CD8-positive, alpha-beta memory T cell (primary cell): ENCODE data around the gene TRMU. TPM values are rescaled to one million over a fixed set of nuclear protein-coding genes. Genes with fewer than 3 reads are reported as not detected.
A peak's percentile ranks its signal among the peaks of the same experiment; 100 is the strongest.

Source experiments
- CTCF ChIA-PET: fragments of 350-600 bp; sonication (Branson Sonifier 250); formaldehyde crosslinking; loops from one replicate; lab custom pipeline; 2021; ENCODE audit warnings: antibody characterized with exemption; lab: Charles Lee
- POLR2A ChIA-PET: fragments of 350-600 bp; sonication (Branson Sonifier 250); formaldehyde crosslinking; loops from one replicate; lab custom pipeline; 2021; ENCODE audit warnings: antibody characterized with exemption; lab: Charles Lee
- DNase-seq, 5 donors: peaks; one replicate each; pipeline versions ENCODE4 v3.0.0 to v3.0.0-alpha.2; 2020 to 2022; ENCODE audit warnings: mixed read lengths in 1 of 5
- H3K27ac ChIP-seq: one replicate; pipeline ENCODE4 v1.7.0; 2013; ENCODE audit warnings: low read depth, mild to moderate bottlenecking, low read length, moderate library complexity
- H3K27me3 ChIP-seq: 2 replicates; pipeline ENCODE4 v1.7.0; 2013; ENCODE audit warnings: low read length, mild to moderate bottlenecking; ENCODE audit not compliant: insufficient read depth, poor library complexity, severe bottlenecking
- H3K36me3 ChIP-seq: 2 replicates; pipeline ENCODE4 v1.7.0; 2013; ENCODE audit warnings: mild to moderate bottlenecking, low read length, moderate library complexity; ENCODE audit not compliant: insufficient read depth
- H3K4me1 ChIP-seq: 2 replicates; pipeline ENCODE4 v1.7.0; 2013; ENCODE audit warnings: mild to moderate bottlenecking, low read length, moderate library complexity; ENCODE audit not compliant: insufficient read depth
- H3K4me3 ChIP-seq: 2 replicates; pipeline ENCODE4 v1.7.0; 2013; ENCODE audit warnings: mild to moderate bottlenecking, low read length
- H3K9me3 ChIP-seq: 2 replicates; pipeline ENCODE4 v1.7.0; 2013; ENCODE audit warnings: mild to moderate bottlenecking, low read length
- H3K27ac Mint-ChIP-seq, 8 donors: one replicate each; pipeline ENCODE4 v1.8.0; 2020 to 2021; ENCODE audit warnings: mixed read lengths in 8 of 8, mild to moderate bottlenecking in 6 of 8, inconsistent platforms in 3 of 8, moderate library complexity in 3 of 8
- H3K27me3 Mint-ChIP-seq, 2 donors: one replicate each; pipeline ENCODE4 v1.8.0; 2020 to 2021; ENCODE audit warnings: mixed read lengths in 2 of 2, mild to moderate bottlenecking in 1 of 2, moderate library complexity in 1 of 2
- H3K36me3 Mint-ChIP-seq, 3 donors: one replicate each; pipeline ENCODE4 v1.8.0; 2020 to 2021; ENCODE audit warnings: mixed read lengths in 3 of 3, inconsistent platforms in 1 of 3, mild to moderate bottlenecking in 1 of 3
- H3K4me1 Mint-ChIP-seq, 3 donors: one replicate each; pipeline ENCODE4 v1.8.0; 2020 to 2021; ENCODE audit warnings: mixed read lengths in 3 of 3, inconsistent platforms in 1 of 3, mild to moderate bottlenecking in 1 of 3
- H3K4me3 Mint-ChIP-seq, 7 donors: one replicate each; pipeline ENCODE4 v1.8.0; 2020 to 2021; ENCODE audit warnings: mixed read lengths in 7 of 7, mild to moderate bottlenecking in 6 of 7, moderate library complexity in 4 of 7, inconsistent platforms in 2 of 7
- H3K9me3 Mint-ChIP-seq, 5 donors: one replicate each; pipeline ENCODE4 v1.8.0; 2020 to 2022; ENCODE audit warnings: mixed read lengths in 5 of 5, mild to moderate bottlenecking in 3 of 5, moderate library complexity in 2 of 5, inconsistent platforms in 1 of 5
- polyA plus RNA-seq: library from polyadenylated mRNA; unstranded; fragments of 300-500 nt; fragmentation: Illumina TruSeq; gene quantifications from one replicate; pipeline ENCODE4 v1.2.3, GENCODE V29; 2021
- total RNA-seq, 2 experiments: library from RNA; stranded (reverse); gene quantifications; one replicate each; pipeline ENCODE4 v1.2.3, GENCODE V29; 2021

TRMU gene
- total and polyA plus RNA-seq, 3 experiments from 2014 or later: 13.3 to 69.5 (median 68.9) TPM

DNA sequence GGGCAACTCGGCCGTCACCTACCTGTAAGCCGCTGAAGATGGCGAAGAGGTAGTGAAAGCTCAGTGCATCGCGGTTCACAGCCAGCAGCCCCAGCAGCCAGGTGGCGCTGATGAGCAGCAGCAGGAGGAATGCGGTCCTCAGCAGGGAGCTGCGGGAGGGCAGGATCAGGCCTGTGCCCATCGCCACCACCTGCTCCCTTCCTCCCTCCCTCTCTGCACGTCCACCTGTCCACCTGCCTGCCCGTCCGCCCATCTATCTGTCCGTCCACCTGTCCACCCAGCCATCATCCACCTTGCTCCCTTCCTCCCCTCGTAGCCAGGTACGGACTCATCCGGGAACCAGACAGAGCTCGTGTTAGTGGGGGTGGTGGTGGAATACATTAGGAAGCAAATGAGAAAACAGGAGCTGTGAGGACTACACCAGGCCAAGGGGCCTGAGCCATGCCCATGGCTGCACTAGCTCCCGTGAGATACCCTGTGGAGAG is 32.2 kb downstream of the TRMU start:
- ChIA-PET POLR2A (no interaction called here), CTCF (interaction anchor here (0.7 to 3.1 kb wide), 23 partner anchors 9 to 196 kb away, joined by 3 to 46 read pairs (median 4); no protein-coding TSS in a partner anchor)
- Histone ChIP-seq H3K4me1 (peaks cover 30% of the 10 kb centered on the region), H3K27ac (no peak overlapping the region), H3K27me3 (no peaks in the 10 kb centered on the region), H3K9me3 (no peaks in the 10 kb centered on the region), H3K36me3 (no peaks in the 10 kb centered on the region), H3K4me3 (no peak overlapping the region)
- Mint-ChIP-seq H3K27me3 (peaks cover 0 to 10% of the 10 kb centered on the region in 2 donors), H3K9me3 (no peaks in the 10 kb centered on the region), H3K4me3 (peak overlapping the region in 5 of 7 donors; percentile 11 to 83 (median 67)), H3K36me3 (no peaks in the 10 kb centered on the region), H3K27ac (peak overlapping the region in 4 of 8 donors; percentile 53 to 90 (median 82)), H3K4me1 (peaks cover 32 to 40% (median 33%) of the 10 kb centered on the region in 3 donors)
- peak; percentile 58 to 78 (median 67) for DNase-seq

DNA sequence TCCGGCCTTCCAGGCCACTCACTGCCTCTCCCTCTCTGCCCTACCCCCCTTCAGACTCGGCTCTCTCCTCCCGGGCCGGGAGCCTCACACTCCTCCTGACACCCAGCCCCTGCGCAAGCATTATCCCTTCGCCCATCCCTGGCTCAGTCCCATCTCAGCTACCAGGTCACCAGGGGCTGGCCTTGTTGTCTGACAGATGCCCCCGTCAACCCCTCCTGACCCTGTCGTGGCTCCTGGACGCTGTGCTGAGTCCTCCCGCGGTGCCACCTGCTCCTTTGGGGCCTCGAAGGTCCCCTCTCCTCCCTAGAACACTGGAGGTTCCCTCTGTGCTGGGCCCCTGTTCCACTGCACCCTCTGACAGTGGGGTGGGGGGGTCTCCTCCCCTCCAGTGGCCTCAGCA is 32.9 kb downstream of the TRMU start:
- Histone ChIP-seq H3K4me1 (peaks cover 34% of the 10 kb centered on the region), H3K9me3 (no peaks in the 10 kb centered on the region), H3K27me3 (no peaks in the 10 kb centered on the region), H3K4me3 (no peak overlapping the region), H3K27ac (no peak overlapping the region), H3K36me3 (no peaks in the 10 kb centered on the region)
- Mint-ChIP-seq H3K9me3 (no peaks in the 10 kb centered on the region), H3K36me3 (no peaks in the 10 kb centered on the region), H3K27ac (no peak overlapping the region), H3K27me3 (peaks cover 0 to 7% of the 10 kb centered on the region in 2 donors), H3K4me3 (no peak overlapping the region), H3K4me1 (peaks cover 37 to 45% (median 37%) of the 10 kb centered on the region in 3 donors)
- DNase-seq: no peak
- POLR2A ChIA-PET: no interaction called here
- CTCF ChIA-PET: interaction anchor here (0.7 to 3.1 kb wide), 18 partner anchors 9 to 195 kb away, joined by 3 to 46 read pairs (median 4); no protein-coding TSS in a partner anchor

DNA sequence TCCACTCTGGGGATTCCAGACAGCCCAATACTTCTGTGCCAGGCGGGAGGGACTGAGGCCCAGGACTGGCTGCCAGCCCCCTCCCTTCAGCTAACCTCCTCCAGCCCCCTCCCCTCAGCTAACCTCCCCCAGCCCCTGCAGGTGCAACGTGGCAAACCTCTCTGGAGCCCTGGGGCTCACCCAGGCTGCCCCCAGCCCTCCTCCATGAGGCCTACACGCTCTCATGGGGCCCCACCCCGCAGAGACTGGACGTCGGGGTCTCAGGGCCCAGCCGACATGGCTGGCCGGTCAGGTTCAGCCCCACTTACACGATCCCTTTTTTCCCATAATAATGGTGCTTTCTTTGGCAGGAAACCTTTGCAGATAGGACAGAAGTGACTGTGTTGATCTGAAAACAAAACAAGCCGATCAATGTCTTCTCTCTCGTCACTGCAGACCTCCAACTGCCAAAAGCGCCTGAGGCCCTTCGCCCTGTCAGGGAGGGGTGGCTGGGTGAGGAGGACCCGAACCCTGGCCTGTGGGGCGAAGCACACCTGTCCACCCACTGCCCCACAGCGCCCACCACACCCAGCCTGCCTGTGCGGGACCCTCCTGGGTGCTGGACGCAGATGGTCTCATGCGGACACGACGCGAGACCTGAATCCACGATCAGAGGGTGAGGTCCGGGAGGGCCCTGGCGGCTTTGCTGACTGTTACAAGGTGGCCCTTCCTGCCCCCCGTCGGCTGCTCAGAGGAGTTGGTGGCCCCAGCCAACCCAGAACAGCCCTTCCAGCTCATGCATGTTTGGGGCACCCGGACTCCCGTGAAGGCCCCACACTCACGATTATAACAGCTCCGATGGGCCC is 33.6 kb downstream of the TRMU start:
- Mint-ChIP-seq H3K36me3 (no peaks in the 10 kb centered on the region), H3K4me1 (peaks cover 42 to 50% (median 43%) of the 10 kb centered on the region in 3 donors), H3K4me3 (no peak overlapping the region), H3K9me3 (peaks cover 0 to 2% (median under 1%) of the 10 kb centered on the region in 5 donors), H3K27ac (no peak overlapping the region), H3K27me3 (peaks cover 0 to 7% of the 10 kb centered on the region in 2 donors)
- no peaks in the 10 kb centered on the region for H3K27me3 ChIP-seq
- ChIA-PET CTCF (interaction anchor here (1.6 to 3.1 kb wide), 4 partner anchors 12 to 173 kb away, joined by 3 to 46 read pairs (median 14); no protein-coding TSS in a partner anchor), POLR2A (no interaction called here)
- no peak overlapping the region for H3K27ac ChIP-seq
- H3K4me3 ChIP-seq: no peak overlapping the region
- peaks cover 41% of the 10 kb centered on the region for H3K4me1 ChIP-seq
- no peaks in the 10 kb centered on the region for H3K36me3 ChIP-seq
- H3K9me3 ChIP-seq: no peaks in the 10 kb centered on the region
- no peak for DNase-seq

DNA sequence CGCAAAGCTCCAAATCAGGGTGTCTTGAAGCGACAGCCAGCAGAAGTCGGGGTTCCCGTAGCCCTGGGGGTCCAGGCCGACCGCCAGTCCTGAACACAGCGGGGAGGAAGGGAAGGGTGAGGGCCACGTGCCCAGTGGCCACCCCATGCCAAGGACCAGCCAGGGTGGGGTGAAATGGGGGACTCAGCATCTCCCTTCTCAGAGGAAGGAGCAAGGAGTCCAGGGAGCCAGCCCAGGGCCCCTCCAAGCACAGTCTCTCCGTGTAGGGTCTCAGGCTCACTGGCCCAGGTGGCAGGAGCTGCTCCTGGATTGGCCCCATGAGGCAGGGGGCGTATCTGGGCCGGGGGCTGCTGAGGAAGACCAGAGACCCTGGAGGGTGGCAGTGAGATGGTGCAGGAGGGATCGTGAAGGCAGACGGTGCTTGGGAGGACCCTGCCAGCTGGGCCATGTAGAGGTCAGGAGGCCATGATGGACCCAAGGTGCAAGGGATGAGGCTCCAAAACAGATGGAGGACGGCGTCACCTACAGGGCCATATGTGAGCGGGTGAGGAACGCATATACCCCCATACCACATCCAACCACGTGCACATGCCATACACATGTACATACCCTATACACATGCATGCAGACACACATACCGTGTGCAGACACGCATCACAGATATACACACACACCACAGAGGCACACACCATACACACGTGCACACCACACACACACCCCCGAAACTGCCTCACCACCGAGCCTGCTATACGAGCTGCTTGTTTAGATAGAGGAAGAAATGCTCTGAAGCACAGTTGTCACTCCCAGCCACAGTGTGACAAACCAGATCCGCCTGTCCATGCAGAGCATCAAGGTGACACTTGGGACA is 34.4 kb downstream of the TRMU start:
- DNase-seq: no peak
- Mint-ChIP-seq H3K4me3 (peak overlapping the region in 6 of 7 donors; percentile 74 to 92 (median 80)), H3K27me3 (peaks cover 0 to 7% of the 10 kb centered on the region in 2 donors), H3K4me1 (peaks cover 47 to 55% (median 47%) of the 10 kb centered on the region in 3 donors), H3K27ac (peak overlapping the region; percentile 88 to 99 (median 96)), H3K9me3 (peaks cover 0 to 6% (median 5%) of the 10 kb centered on the region in 5 donors), H3K36me3 (no peaks in the 10 kb centered on the region)
- H3K27me3 ChIP-seq: no peaks in the 10 kb centered on the region
- no peaks in the 10 kb centered on the region for H3K36me3 ChIP-seq
- H3K4me1 ChIP-seq: peaks cover 46% of the 10 kb centered on the region
- ChIA-PET CTCF (interaction anchor here (1.6 kb wide), 1 partner anchor 75 kb away, joined by 3 read pairs; no protein-coding TSS in a partner anchor), POLR2A (no interaction called here)
- H3K4me3 ChIP-seq: no peak overlapping the region
- peak overlapping the region; percentile 38 for H3K27ac ChIP-seq
- no peaks in the 10 kb centered on the region for H3K9me3 ChIP-seq

DNA sequence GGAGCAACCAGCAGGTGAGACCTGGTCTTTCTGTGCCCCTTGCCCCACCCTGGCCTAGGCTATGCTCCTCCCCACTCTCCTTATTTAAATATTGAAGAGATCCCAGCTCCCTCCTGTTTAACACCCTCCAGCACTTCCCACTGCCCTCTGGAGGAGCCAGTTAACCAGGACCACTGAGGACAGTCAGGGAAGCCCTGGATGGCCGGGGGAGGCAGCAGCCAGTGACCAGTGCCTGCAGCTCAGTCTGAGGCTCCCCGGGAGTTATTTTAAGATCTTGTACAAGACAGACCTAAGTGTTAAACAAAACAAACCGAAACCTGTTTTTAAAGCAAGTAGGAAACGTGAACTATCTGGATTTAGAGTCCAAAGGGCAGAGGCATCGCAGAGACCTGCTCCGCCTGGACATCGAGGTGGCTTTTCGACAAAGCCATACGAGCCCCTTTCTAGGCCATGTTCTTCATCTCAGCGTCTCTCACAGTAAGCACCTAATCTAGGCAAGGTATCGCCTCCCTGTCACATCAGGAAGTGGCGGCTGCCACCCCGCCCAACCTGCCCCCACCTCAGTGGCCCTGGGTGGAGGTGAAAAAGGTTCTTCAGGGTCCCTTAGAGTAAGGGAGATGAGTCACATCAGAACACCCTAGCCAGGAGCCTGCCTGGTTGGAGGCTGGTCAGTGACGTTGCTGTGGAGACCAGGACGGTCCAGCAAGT is 35.2 kb downstream of the TRMU start:
- no peak overlapping the region for H3K4me3 ChIP-seq
- H3K36me3 ChIP-seq: no peaks in the 10 kb centered on the region
- Mint-ChIP-seq H3K27me3 (peaks cover 0 to 7% of the 10 kb centered on the region in 2 donors), H3K4me3 (peak overlapping the region; percentile 34 to 92 (median 79)), H3K9me3 (peaks cover 1 to 13% (median 11%) of the 10 kb centered on the region in 5 donors), H3K4me1 (peaks cover 49 to 60% (median 52%) of the 10 kb centered on the region in 3 donors), H3K27ac (peak overlapping the region; percentile 88 to 99 (median 96)), H3K36me3 (peaks cover 0 to under 1% (median 0%) of the 10 kb centered on the region in 3 donors)
- no peaks in the 10 kb centered on the region for H3K9me3 ChIP-seq
- H3K4me1 ChIP-seq: peaks cover 46% of the 10 kb centered on the region
- DNase-seq: peak; percentile 37 to 86 (median 68)
- ChIA-PET CTCF (interaction anchor here (1.6 kb wide), 1 partner anchor 74 kb away, joined by 3 read pairs; no protein-coding TSS in a partner anchor), POLR2A (no interaction called here)
- no peaks in the 10 kb centered on the region for H3K27me3 ChIP-seq
- peak overlapping the region; percentile 38 for H3K27ac ChIP-seq

DNA sequence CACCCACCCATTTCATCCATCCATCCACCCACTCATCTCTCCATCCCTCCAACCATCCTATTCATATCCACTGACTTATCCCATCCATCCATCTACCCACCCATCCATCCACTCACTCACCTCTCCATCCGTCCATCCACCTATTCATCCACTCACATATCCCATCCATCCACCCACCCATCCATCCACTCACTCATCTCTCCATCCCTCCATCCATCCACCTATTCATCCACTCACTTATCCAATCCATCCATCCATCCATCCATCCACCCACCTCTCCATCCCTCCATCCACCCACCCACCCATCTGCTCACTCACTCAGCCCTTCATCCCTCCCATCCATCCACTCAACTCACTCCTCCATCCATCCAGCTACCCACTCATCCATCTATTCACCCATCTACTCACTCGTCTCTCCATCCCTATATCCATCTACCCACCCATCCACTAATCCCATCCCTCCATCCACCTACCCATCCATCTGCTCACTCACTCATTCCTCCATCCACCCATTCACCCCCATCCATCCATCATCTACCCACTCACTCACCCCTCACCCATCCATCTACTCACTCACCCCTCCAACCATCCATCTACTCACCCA is 36.2 kb downstream of the TRMU start:
- H3K9me3 Mint-ChIP-seq: peaks cover 5 to 19% (median 16%) of the 10 kb centered on the region in 5 donors
- ChIA-PET CTCF (no interaction called here), POLR2A (interaction anchor here (0.6 kb wide), 1 partner anchor 85 kb away, joined by 3 read pairs; no protein-coding TSS in a partner anchor)
- peak overlapping the region in 6 of 8 donors; percentile 74 to 99 (median 96) for H3K27ac Mint-ChIP-seq
- peaks cover 0 to 7% of the 10 kb centered on the region in 2 donors for H3K27me3 Mint-ChIP-seq
- peaks cover 0 to 4% (median 0%) of the 10 kb centered on the region in 3 donors for H3K36me3 Mint-ChIP-seq
- peak overlapping the region in 6 of 7 donors; percentile 40 to 92 (median 80) for H3K4me3 Mint-ChIP-seq
- Histone ChIP-seq H3K36me3 (no peaks in the 10 kb centered on the region), H3K9me3 (no peaks in the 10 kb centered on the region), H3K27ac (no peak overlapping the region), H3K4me1 (peaks cover 46% of the 10 kb centered on the region), H3K4me3 (no peak overlapping the region), H3K27me3 (no peaks in the 10 kb centered on the region)
- DNase-seq: no peak
- peaks cover 52 to 62% (median 54%) of the 10 kb centered on the region in 3 donors for H3K4me1 Mint-ChIP-seq
